ENCODE results near the gene LRP5. TPM values are rescaled to one million over a fixed set of nuclear protein-coding genes. Genes with fewer than 3 reads are reported as not detected.

The LRP5 gene
- total and polyA plus RNA-seq, 9 of the 15 experiments (the other 6 are each of a cell fraction or from before 2014, with no cell fraction given) = 0.48 to 44.2 (median 13.5) TPM

DNA sequence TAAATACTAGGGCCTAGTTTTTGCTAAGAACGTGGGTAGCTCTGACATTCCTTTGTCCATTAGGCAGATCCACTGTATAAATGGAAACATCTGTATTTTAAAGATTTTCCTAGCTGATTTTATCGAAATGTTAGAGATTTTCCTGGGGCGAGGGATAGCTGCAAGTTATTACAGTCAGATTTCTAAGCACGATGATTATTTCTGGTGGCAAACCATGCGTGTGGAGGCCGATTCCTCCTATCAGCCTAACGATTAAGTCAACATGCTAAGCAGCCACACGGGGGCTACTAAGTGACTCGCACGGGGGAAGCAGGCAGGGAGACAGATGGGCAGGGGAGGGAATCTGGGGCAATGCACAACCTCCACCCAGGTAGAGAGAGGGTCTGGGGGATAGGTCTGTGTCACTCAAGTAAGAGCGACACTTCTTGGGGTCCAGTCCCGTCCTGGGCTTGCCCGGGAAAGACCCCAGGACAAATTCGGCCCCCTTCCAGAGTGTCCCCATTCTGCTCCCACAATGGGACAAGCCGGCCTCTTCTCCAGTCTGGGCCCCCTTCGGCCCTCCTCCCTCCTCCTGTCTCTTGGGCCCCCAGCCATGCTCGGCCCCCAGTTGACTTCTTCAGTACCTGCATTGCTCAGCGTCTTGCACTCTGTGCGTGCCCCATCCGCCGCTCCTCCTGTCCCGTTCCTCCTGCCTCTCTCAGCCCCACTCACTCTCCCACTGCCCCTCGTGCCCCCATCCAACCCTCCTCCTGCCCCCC is 41.2 kb upstream of the LRP5 start (continued):
- no peak for TF ChIP-seq MEF2A (IDR thresholded peaks at IDR 0.05; ENCODE audit: control insufficient read depth, low read depth, low read length)
- TF ChIP-seq RBFOX2 (IDR thresholded peaks at IDR 0.05; ENCODE audit: low read depth, low read length) = no peak
- TF ChIP-seq ZNF280B (CRISPR knock-in tag; IDR thresholded peaks at IDR 0.05) = no peak
- TF ChIP-seq BRD9 (IDR thresholded peaks at IDR 0.05; ENCODE audit: low read depth, partially characterized antibody) = peak; percentile 67
- TF ChIP-seq LARP7 (IDR thresholded peaks at IDR 0.05) = peak; percentile 87; the same call in 1 of the 2 replicates
- TF ChIP-seq, protein P1, sequence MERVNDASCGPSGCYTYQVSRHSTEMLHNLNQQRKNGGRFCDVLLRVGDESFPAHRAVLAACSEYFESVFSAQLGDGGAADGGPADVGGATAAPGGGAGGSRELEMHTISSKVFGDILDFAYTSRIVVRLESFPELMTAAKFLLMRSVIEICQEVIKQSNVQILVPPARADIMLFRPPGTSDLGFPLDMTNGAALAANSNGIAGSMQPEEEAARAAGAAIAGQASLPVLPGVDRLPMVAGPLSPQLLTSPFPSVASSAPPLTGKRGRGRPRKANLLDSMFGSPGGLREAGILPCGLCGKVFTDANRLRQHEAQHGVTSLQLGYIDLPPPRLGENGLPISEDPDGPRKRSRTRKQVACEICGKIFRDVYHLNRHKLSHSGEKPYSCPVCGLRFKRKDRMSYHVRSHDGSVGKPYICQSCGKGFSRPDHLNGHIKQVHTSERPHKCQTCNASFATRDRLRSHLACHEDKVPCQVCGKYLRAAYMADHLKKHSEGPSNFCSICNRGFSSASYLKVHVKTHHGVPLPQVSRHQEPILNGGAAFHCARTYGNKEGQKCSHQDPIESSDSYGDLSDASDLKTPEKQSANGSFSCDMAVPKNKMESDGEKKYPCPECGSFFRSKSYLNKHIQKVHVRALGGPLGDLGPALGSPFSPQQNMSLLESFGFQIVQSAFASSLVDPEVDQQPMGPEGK (CRISPR knock-in tag; IDR thresholded peaks at IDR 0.05; ENCODE audit: borderline replicate concordance) = 0 out of 2 replicates have a peak, but pooled peaks have one; percentile 35
- TF ChIP-seq CREBBP (IDR thresholded peaks at IDR 0.05; ENCODE audit: low read depth, low read length) = no peak
- 0 out of 2 replicates have a peak, but pooled peaks have one; percentile 29 for TF ChIP-seq SMC3 (conservative IDR thresholded peaks at IDR 0.05; ENCODE audit: insufficient read depth, low read depth, low read length)
- peak; percentile 47 for TF ChIP-seq SMARCA4 (IDR thresholded peaks at IDR 0.05)
- peak; percentile 79; the same call in 1 of the 2 replicates for TF ChIP-seq ARID3A (IDR thresholded peaks at IDR 0.05; ENCODE audit: borderline replicate concordance, low read depth, low read length)
- TF ChIP-seq NONO (IDR thresholded peaks at IDR 0.05; ENCODE audit: low read depth in 2 of 2, low read length in 1 of 2) = peak in 1 of 2 experiments; percentile 96; a peak in 2 of 4 replicates
- no peak for TF ChIP-seq CEBPG (CRISPR knock-in tag; IDR thresholded peaks at IDR 0.05)
- TF ChIP-seq CEBPG (tag; conservative IDR thresholded peaks at IDR 0.05 in 1 of 2, IDR thresholded peaks at IDR 0.05 in 1 of 2) = no peak
- TF ChIP-seq ELK1 (CRISPR knock-in tag; IDR thresholded peaks at IDR 0.05) = no peak
- TF ChIP-seq ZNF324 (CRISPR knock-in tag; IDR thresholded peaks at IDR 0.05) = 0 out of 2 replicates have a peak, but pooled peaks have one; percentile 2
- TF ChIP-seq THRAP3 (IDR thresholded peaks at IDR 0.05; ENCODE audit: borderline replicate concordance) = no peak
- TF ChIP-seq CXXC5 (CRISPR knock-in tag; IDR thresholded peaks at IDR 0.05) = peak; percentile 11
- TF ChIP-seq, protein P2, sequence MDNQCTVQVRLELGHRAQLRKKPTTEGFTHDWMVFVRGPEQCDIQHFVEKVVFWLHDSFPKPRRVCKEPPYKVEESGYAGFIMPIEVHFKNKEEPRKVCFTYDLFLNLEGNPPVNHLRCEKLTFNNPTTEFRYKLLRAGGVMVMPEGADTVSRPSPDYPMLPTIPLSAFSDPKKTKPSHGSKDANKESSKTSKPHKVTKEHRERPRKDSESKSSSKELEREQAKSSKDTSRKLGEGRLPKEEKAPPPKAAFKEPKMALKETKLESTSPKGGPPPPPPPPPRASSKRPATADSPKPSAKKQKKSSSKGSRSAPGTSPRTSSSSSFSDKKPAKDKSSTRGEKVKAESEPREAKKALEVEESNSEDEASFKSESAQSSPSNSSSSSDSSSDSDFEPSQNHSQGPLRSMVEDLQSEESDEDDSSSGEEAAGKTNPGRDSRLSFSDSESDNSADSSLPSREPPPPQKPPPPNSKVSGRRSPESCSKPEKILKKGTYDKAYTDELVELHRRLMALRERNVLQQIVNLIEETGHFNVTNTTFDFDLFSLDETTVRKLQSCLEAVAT (IDR thresholded peaks at IDR 0.05) = peak; percentile 85 to 88
- TF ChIP-seq ARNT (IDR thresholded peaks at IDR 0.05) = peak in 1 of 2 experiments; percentile 19; a peak in 1 of 4 replicates
- TF ChIP-seq ZNF408 (CRISPR knock-in tag; IDR thresholded peaks at IDR 0.05; ENCODE audit: low read depth) = no peak

Data from K562 (cell line).